Activated CD4-positive, alpha-beta T cell treated with anti-CD3 and anti-CD28 coated beads, Interleukin-2, amount 10 ng/mL, durations not matched to agents 7 days and 5 days (primary cell): Measurements from ENCODE around the gene HHAT. TPM values are rescaled to one million over a fixed set of nuclear protein-coding genes. Genes with fewer than 3 reads are reported as not detected.

Experiments
- CTCF ChIA-PET: fragments of 350-600 bp; sonication (Branson Sonifier 250); formaldehyde crosslinking; loops from one replicate; lab custom pipeline; 2021; ENCODE audit warnings: antibody characterized with exemption; lab: Charles Lee
- POLR2A ChIA-PET: fragments of 350-600 bp; sonication (Branson Sonifier 250); formaldehyde crosslinking; loops from one replicate; lab custom pipeline; 2021; ENCODE audit warnings: antibody characterized with exemption; lab: Charles Lee
- DNase-seq: peaks from one replicate; pipeline ENCODE4 v3.0.0-alpha.2; 2020
- H3K27ac Mint-ChIP-seq: one replicate; pipeline ENCODE4 v1.8.0; 2021; ENCODE audit warnings: mild to moderate bottlenecking, moderate library complexity, mixed read lengths
- H3K27me3 Mint-ChIP-seq: one replicate; pipeline ENCODE4 v1.8.0; 2021; ENCODE audit warnings: mixed read lengths
- H3K36me3 Mint-ChIP-seq: one replicate; pipeline ENCODE4 v1.8.0; 2021; ENCODE audit warnings: low read depth, mixed read lengths
- H3K4me1 Mint-ChIP-seq: one replicate; pipeline ENCODE4 v1.8.0; 2021; ENCODE audit warnings: mixed read lengths
- H3K4me3 Mint-ChIP-seq: one replicate; pipeline ENCODE4 v1.8.0; 2021; ENCODE audit warnings: mild to moderate bottlenecking, moderate library complexity, mixed read lengths
- H3K9me3 Mint-ChIP-seq: one replicate; pipeline ENCODE4 v1.8.0; 2021; ENCODE audit warnings: mixed read lengths
- total RNA-seq, 2 experiments: library from RNA; stranded (reverse); gene quantifications; one replicate each; pipeline ENCODE4 v1.2.3, GENCODE V29; 2021

Gene HHAT
- total RNA-seq, 2 experiments from 2014 or later, result 1.3 to 1.5 TPM

GRCh38 chr1:210532223-210532598, 203.5 kb downstream of the HHAT start:
- no peak for DNase-seq
- Mint-ChIP-seq H3K4me3 (no peak overlapping the region), H3K36me3 (no peaks in the 10 kb centered on the region), H3K27ac (no peak overlapping the region), H3K9me3 (no peaks in the 10 kb centered on the region), H3K4me1 (no peaks in the 10 kb centered on the region), H3K27me3 (no peaks in the 10 kb centered on the region)
- CTCF ChIA-PET, result no interaction called here
- POLR2A ChIA-PET, result no interaction called here

- no peak for DNase-seq
- Mint-ChIP-seq H3K27me3 (no peaks in the 10 kb centered on the region), H3K4me1 (no peaks in the 10 kb centered on the region), H3K9me3 (no peaks in the 10 kb centered on the region), H3K4me3 (no peak overlapping the region), H3K27ac (no peak overlapping the region), H3K36me3 (no peaks in the 10 kb centered on the region)
- CTCF ChIA-PET, result interaction anchor here (0.6 to 0.7 kb wide), 2 partner anchors 29 to 1138 kb away, joined by 3 to 4 read pairs; no protein-coding TSS in a partner anchor
- POLR2A ChIA-PET, result interaction anchor here (0.5 kb wide), 1 partner anchor 16 kb away, joined by 5 read pairs; no protein-coding TSS in a partner anchor
Measured at GRCh38 chr1:210535761-210536160, 207.1 kb downstream of the HHAT start.

GRCh38 chr1:210536254-210536961, 207.7 kb downstream of the HHAT start:
- H3K4me3 Mint-ChIP-seq, result no peak overlapping the region
- no peak overlapping the region for H3K27ac Mint-ChIP-seq
- ChIA-PET POLR2A (interaction anchor here (0.5 kb wide), 1 partner anchor 17 kb away, joined by 5 read pairs; no protein-coding TSS in a partner anchor), CTCF (interaction anchor here (0.6 kb wide), 1 partner anchor 30 kb away, joined by 4 read pairs; no protein-coding TSS in a partner anchor)
- DNase-seq, result no peak
- no peaks in the 10 kb centered on the region for H3K27me3 Mint-ChIP-seq
- H3K9me3 Mint-ChIP-seq, result no peaks in the 10 kb centered on the region
- no peaks in the 10 kb centered on the region for H3K4me1 Mint-ChIP-seq
- H3K36me3 Mint-ChIP-seq, result no peaks in the 10 kb centered on the region

GRCh38 chr1:210540288-210540687, 211.6 kb downstream of the HHAT start:
- Mint-ChIP-seq H3K4me1 (peaks cover 3% of the 10 kb centered on the region), H3K27me3 (no peaks in the 10 kb centered on the region), H3K4me3 (no peak overlapping the region), H3K9me3 (peaks cover 2% of the 10 kb centered on the region), H3K36me3 (no peaks in the 10 kb centered on the region), H3K27ac (no peak overlapping the region)
- CTCF ChIA-PET, result no interaction called here
- no peak for DNase-seq
- POLR2A ChIA-PET, result no interaction called here

- Mint-ChIP-seq H3K4me1 (peaks cover 3% of the 10 kb centered on the region), H3K9me3 (peaks cover 2% of the 10 kb centered on the region), H3K27ac (no peak overlapping the region), H3K36me3 (no peaks in the 10 kb centered on the region), H3K4me3 (no peak overlapping the region), H3K27me3 (no peaks in the 10 kb centered on the region)
- POLR2A ChIA-PET, result no interaction called here
- CTCF ChIA-PET, result no interaction called here
- no peak for DNase-seq
Measured at GRCh38 chr1:210541680-210542358, 213.1 kb downstream of the HHAT start.

- Mint-ChIP-seq H3K27me3 (peaks cover 2% of the 10 kb centered on the region), H3K4me3 (no peak overlapping the region), H3K27ac (no peak overlapping the region), H3K36me3 (no peaks in the 10 kb centered on the region), H3K4me1 (no peaks in the 10 kb centered on the region), H3K9me3 (no peaks in the 10 kb centered on the region)
- CTCF ChIA-PET, result no interaction called here
- no peak for DNase-seq
- POLR2A ChIA-PET, result no interaction called here
Measured at GRCh38 chr1:210551899-210552298, 223.2 kb downstream of the HHAT start.

- H3K36me3 Mint-ChIP-seq, result no peaks in the 10 kb centered on the region
- peaks cover 2% of the 10 kb centered on the region for H3K27me3 Mint-ChIP-seq
- H3K27ac Mint-ChIP-seq, result no peak overlapping the region
- POLR2A ChIA-PET, result no interaction called here
- CTCF ChIA-PET, result no interaction called here
- no peak for DNase-seq
- H3K9me3 Mint-ChIP-seq, result no peaks in the 10 kb centered on the region
- no peak overlapping the region for H3K4me3 Mint-ChIP-seq
- no peaks in the 10 kb centered on the region for H3K4me1 Mint-ChIP-seq
Measured at GRCh38 chr1:210553711-210554110, 225.0 kb downstream of the HHAT start.

GRCh38 chr1:210554382-210554781, 225.7 kb downstream of the HHAT start:
- H3K27me3 Mint-ChIP-seq, result peaks cover 2% of the 10 kb centered on the region
- H3K9me3 Mint-ChIP-seq, result no peaks in the 10 kb centered on the region
- no peak overlapping the region for H3K4me3 Mint-ChIP-seq
- no peak for DNase-seq
- ChIA-PET POLR2A (no interaction called here), CTCF (no interaction called here)
- H3K27ac Mint-ChIP-seq, result no peak overlapping the region
- H3K36me3 Mint-ChIP-seq, result no peaks in the 10 kb centered on the region
- no peaks in the 10 kb centered on the region for H3K4me1 Mint-ChIP-seq

GRCh38 chr1:210556475-210556874, 227.8 kb downstream of the HHAT start:
- ChIA-PET POLR2A (no interaction called here), CTCF (no interaction called here)
- no peak for DNase-seq
- Mint-ChIP-seq H3K36me3 (no peaks in the 10 kb centered on the region), H3K4me1 (no peaks in the 10 kb centered on the region), H3K27me3 (peaks cover 2% of the 10 kb centered on the region), H3K4me3 (no peak overlapping the region), H3K9me3 (no peaks in the 10 kb centered on the region), H3K27ac (no peak overlapping the region)

- no peaks in the 10 kb centered on the region for H3K4me1 Mint-ChIP-seq
- H3K9me3 Mint-ChIP-seq, result no peaks in the 10 kb centered on the region
- H3K36me3 Mint-ChIP-seq, result no peaks in the 10 kb centered on the region
- no peak overlapping the region for H3K27ac Mint-ChIP-seq
- POLR2A ChIA-PET, result no interaction called here
- CTCF ChIA-PET, result no interaction called here
- no peak for DNase-seq
- H3K27me3 Mint-ChIP-seq, result no peaks in the 10 kb centered on the region
- H3K4me3 Mint-ChIP-seq, result no peak overlapping the region
Measured at GRCh38 chr1:210557426-210558077, 228.8 kb downstream of the HHAT start.

GRCh38 chr1:210558302-210558701, 229.6 kb downstream of the HHAT start:
- DNase-seq, result no peak
- Mint-ChIP-seq H3K4me1 (no peaks in the 10 kb centered on the region), H3K36me3 (no peaks in the 10 kb centered on the region), H3K9me3 (no peaks in the 10 kb centered on the region), H3K27ac (no peak overlapping the region), H3K4me3 (no peak overlapping the region), H3K27me3 (no peaks in the 10 kb centered on the region)
- POLR2A ChIA-PET, result no interaction called here
- CTCF ChIA-PET, result no interaction called here

- Mint-ChIP-seq H3K4me3 (no peak overlapping the region), H3K27me3 (no peaks in the 10 kb centered on the region), H3K27ac (no peak overlapping the region), H3K36me3 (no peaks in the 10 kb centered on the region), H3K4me1 (peaks cover 2% of the 10 kb centered on the region), H3K9me3 (no peaks in the 10 kb centered on the region)
- no peak for DNase-seq
- ChIA-PET CTCF (interaction anchor here (0.6 to 1.5 kb wide), 3 partner anchors 15 to 22 kb away, joined by 3 read pairs; no protein-coding TSS in a partner anchor), POLR2A (no interaction called here)
Measured at GRCh38 chr1:210565306-210565705, 236.6 kb downstream of the HHAT start.

GRCh38 chr1:210568631-210569030, 239.9 kb downstream of the HHAT start:
- Mint-ChIP-seq H3K9me3 (no peaks in the 10 kb centered on the region), H3K4me1 (peaks cover 2% of the 10 kb centered on the region), H3K36me3 (no peaks in the 10 kb centered on the region), H3K27ac (no peak overlapping the region), H3K27me3 (no peaks in the 10 kb centered on the region), H3K4me3 (no peak overlapping the region)
- DNase-seq, result no peak
- POLR2A ChIA-PET, result no interaction called here
- CTCF ChIA-PET, result no interaction called here
